ENCODE data around the gene RXRB.

Gene RXRB

GRCh38 chr6:33170176-33171015 is 30.1 kb downstream of the RXRB start:
- Mint-ChIP-seq H3K9me3 (no peaks in the 10 kb centered on the region), H3K4me1 (peaks cover 6% of the 10 kb centered on the region), H3K4me3 (no peak overlapping the region), H3K36me3 (no peaks in the 10 kb centered on the region), H3K27me3 (peaks cover 17% of the 10 kb centered on the region), H3K27ac (no peak overlapping the region)
- DNase-seq (ENCODE audit: low spot score in 2 of 2) (no peak), ATAC-seq (ENCODE audit: low read depth) (peak; percentile 25)

GRCh38 chr6:33169291-33170175 is 30.9 kb downstream of the RXRB start:
- H3K4me1 Mint-ChIP-seq = peaks cover 6% of the 10 kb centered on the region
- H3K4me3 Mint-ChIP-seq = no peak overlapping the region
- peaks cover 9% of the 10 kb centered on the region for H3K27me3 Mint-ChIP-seq
- ATAC-seq (ENCODE audit: low read depth) (no peak), DNase-seq (ENCODE audit: low spot score in 2 of 2) (no peak)
- H3K9me3 Mint-ChIP-seq = no peaks in the 10 kb centered on the region
- no peak overlapping the region for H3K27ac Mint-ChIP-seq
- H3K36me3 Mint-ChIP-seq = no peaks in the 10 kb centered on the region

- no peaks in the 10 kb centered on the region for H3K9me3 Mint-ChIP-seq
- no peak overlapping the region for H3K27ac Mint-ChIP-seq
- ATAC-seq (ENCODE audit: low read depth) = no peak
- H3K36me3 Mint-ChIP-seq = no peaks in the 10 kb centered on the region
- H3K4me3 Mint-ChIP-seq = no peak overlapping the region
- no peak for DNase-seq (ENCODE audit: low spot score in 2 of 2)
- peaks cover 16% of the 10 kb centered on the region for H3K27me3 Mint-ChIP-seq
- peaks cover 9% of the 10 kb centered on the region for H3K4me1 Mint-ChIP-seq
Measured at GRCh38 chr6:33168639-33169038, 31.8 kb downstream of the RXRB start.

GRCh38 chr6:33168284-33168601 is 32.2 kb downstream of the RXRB start:
- no peaks in the 10 kb centered on the region for H3K36me3 Mint-ChIP-seq
- peaks cover 16% of the 10 kb centered on the region for H3K27me3 Mint-ChIP-seq
- H3K9me3 Mint-ChIP-seq = no peaks in the 10 kb centered on the region

GRCh38 chr6:33167374-33168283 is 32.8 kb downstream of the RXRB start:
- Mint-ChIP-seq H3K9me3 (no peaks in the 10 kb centered on the region), H3K36me3 (no peaks in the 10 kb centered on the region), H3K4me1 (peaks cover 9% of the 10 kb centered on the region), H3K4me3 (no peak overlapping the region), H3K27ac (no peak overlapping the region), H3K27me3 (peaks cover 12% of the 10 kb centered on the region)
- DNase-seq (ENCODE audit: low spot score in 2 of 2) (no peak), ATAC-seq (ENCODE audit: low read depth) (no peak)

More at GRCh38 chr6:33168284-33168601, 32.2 kb downstream of the RXRB start:
- no peak overlapping the region for H3K27ac Mint-ChIP-seq
- DNase-seq (ENCODE audit: low spot score in 2 of 2) (no peak), ATAC-seq (ENCODE audit: low read depth) (no peak)
- H3K4me3 Mint-ChIP-seq = no peak overlapping the region
- peaks cover 9% of the 10 kb centered on the region for H3K4me1 Mint-ChIP-seq

GRCh38 chr6:33166811-33167210 is 33.7 kb downstream of the RXRB start:
- Mint-ChIP-seq H3K36me3 (no peaks in the 10 kb centered on the region), H3K27me3 (peaks cover 10% of the 10 kb centered on the region), H3K9me3 (no peaks in the 10 kb centered on the region), H3K27ac (no peak overlapping the region), H3K4me3 (no peak overlapping the region), H3K4me1 (peaks cover 15% of the 10 kb centered on the region)
- ATAC-seq (ENCODE audit: low read depth) = no peak
- no peak for DNase-seq (ENCODE audit: low spot score in 2 of 2)

GRCh38 chr6:33166363-33166762 is 34.1 kb downstream of the RXRB start:
- Mint-ChIP-seq H3K36me3 (no peaks in the 10 kb centered on the region), H3K27ac (no peak overlapping the region), H3K4me1 (peaks cover 20% of the 10 kb centered on the region), H3K9me3 (no peaks in the 10 kb centered on the region), H3K4me3 (no peak overlapping the region), H3K27me3 (peaks cover 10% of the 10 kb centered on the region)
- DNase-seq (ENCODE audit: low spot score in 2 of 2) (no peak), ATAC-seq (ENCODE audit: low read depth) (no peak)

- H3K9me3 Mint-ChIP-seq = no peaks in the 10 kb centered on the region
- H3K27me3 Mint-ChIP-seq = peaks cover 10% of the 10 kb centered on the region
- DNase-seq (ENCODE audit: low spot score in 2 of 2) (no peak), ATAC-seq (ENCODE audit: low read depth) (no peak)
- no peak overlapping the region for H3K4me3 Mint-ChIP-seq
- no peak overlapping the region for H3K27ac Mint-ChIP-seq
- no peaks in the 10 kb centered on the region for H3K36me3 Mint-ChIP-seq
- H3K4me1 Mint-ChIP-seq = peaks cover 22% of the 10 kb centered on the region
Measured at GRCh38 chr6:33165581-33166258, 34.7 kb downstream of the RXRB start.

- Mint-ChIP-seq H3K27me3 (peaks cover 11% of the 10 kb centered on the region), H3K4me3 (no peak overlapping the region), H3K4me1 (peaks cover 19% of the 10 kb centered on the region), H3K9me3 (no peaks in the 10 kb centered on the region), H3K36me3 (no peaks in the 10 kb centered on the region), H3K27ac (no peak overlapping the region)
- DNase-seq (ENCODE audit: low spot score in 2 of 2) = no peak
- ATAC-seq (ENCODE audit: low read depth) = no peak
Measured at GRCh38 chr6:33164665-33165373, 35.6 kb downstream of the RXRB start.

- DNase-seq (ENCODE audit: low spot score in 2 of 2) (no peak), ATAC-seq (ENCODE audit: low read depth) (no peak)
- Mint-ChIP-seq H3K27me3 (peaks cover 11% of the 10 kb centered on the region), H3K9me3 (no peaks in the 10 kb centered on the region), H3K27ac (no peak overlapping the region), H3K36me3 (no peaks in the 10 kb centered on the region), H3K4me1 (peaks cover 19% of the 10 kb centered on the region), H3K4me3 (no peak overlapping the region)
Measured at GRCh38 chr6:33164176-33164575, 36.3 kb downstream of the RXRB start.

GRCh38 chr6:33163540-33163939 is 36.9 kb downstream of the RXRB start:
- Mint-ChIP-seq H3K27me3 (peaks cover 11% of the 10 kb centered on the region), H3K27ac (no peak overlapping the region), H3K4me1 (peaks cover 19% of the 10 kb centered on the region), H3K36me3 (no peaks in the 10 kb centered on the region), H3K9me3 (no peaks in the 10 kb centered on the region), H3K4me3 (no peak overlapping the region)
- ATAC-seq (ENCODE audit: low read depth) (no peak), DNase-seq (ENCODE audit: low spot score in 2 of 2) (no peak)

GRCh38 chr6:33161354-33162331 is 38.8 kb downstream of the RXRB start:
- H3K4me3 Mint-ChIP-seq = peak overlapping the region; percentile 88

More at GRCh38 chr6:33161354-33162331, 38.8 kb downstream of the RXRB start:
- Mint-ChIP-seq H3K9me3 (no peaks in the 10 kb centered on the region), H3K27ac (peak overlapping the region; percentile 72), H3K27me3 (peaks cover 11% of the 10 kb centered on the region), H3K36me3 (no peaks in the 10 kb centered on the region), H3K4me1 (peaks cover 18% of the 10 kb centered on the region)
- DNase-seq (ENCODE audit: low spot score in 2 of 2) (peak; percentile 83 to 92), ATAC-seq (ENCODE audit: low read depth) (peak; percentile 94)

All from memory B cell (primary cell).